IPS-15b (cell line): ENCODE data around the gene HOXB5.

Source experiments
- H3K27me3 ChIP-seq: one replicate; pipeline ENCODE4 v1.6.1; 2013; ENCODE audit warnings: low read length; ENCODE audit not compliant: control insufficient read depth, insufficient read depth
- H3K36me3 ChIP-seq: one replicate; pipeline ENCODE4 v1.6.1; 2013; ENCODE audit warnings: low read length; ENCODE audit not compliant: control insufficient read depth, insufficient read depth
- H3K4me1 ChIP-seq: one replicate; pipeline ENCODE4 v1.6.1; 2013; ENCODE audit warnings: mild to moderate bottlenecking, low read length; ENCODE audit not compliant: control insufficient read depth, insufficient read depth
- H3K4me3 ChIP-seq: one replicate; pipeline ENCODE4 v1.5.1; 2013; ENCODE audit warnings: low read depth, low read length
- H3K9ac ChIP-seq: one replicate; pipeline ENCODE4 v1.6.1; 2013; ENCODE audit warnings: low read depth, mild to moderate bottlenecking, low read length
- H3K9me3 ChIP-seq: one replicate; pipeline ENCODE4 v1.6.1; 2013; ENCODE audit warnings: mild to moderate bottlenecking, low read length; ENCODE audit not compliant: control insufficient read depth, insufficient read depth

The HOXB5 gene

GRCh38 chr17:48553826-48554225 is 39.8 kb downstream of the HOXB5 start:
- H3K27me3 ChIP-seq, result peaks cover 96% of the 10 kb centered on the region
- H3K36me3 ChIP-seq, result no peaks in the 10 kb centered on the region
- H3K9me3 ChIP-seq, result no peaks in the 10 kb centered on the region
- no peak overlapping the region for H3K9ac ChIP-seq
- H3K4me1 ChIP-seq, result peaks cover 9% of the 10 kb centered on the region
- no peak overlapping the region for H3K4me3 ChIP-seq

- peaks cover 13% of the 10 kb centered on the region for H3K4me1 ChIP-seq
- H3K9ac ChIP-seq, result no peak overlapping the region
- peaks cover 95% of the 10 kb centered on the region for H3K27me3 ChIP-seq
- no peaks in the 10 kb centered on the region for H3K36me3 ChIP-seq
- peak overlapping the region; percentile 13 for H3K4me3 ChIP-seq
- no peaks in the 10 kb centered on the region for H3K9me3 ChIP-seq
Observed at GRCh38 chr17:48553190-48553547, 40.4 kb downstream of the HOXB5 start.

- H3K4me3 ChIP-seq, result peak overlapping the region; percentile 30
- no peak overlapping the region for H3K9ac ChIP-seq
- peaks cover 19% of the 10 kb centered on the region for H3K4me1 ChIP-seq
- H3K9me3 ChIP-seq, result no peaks in the 10 kb centered on the region
- peaks cover 95% of the 10 kb centered on the region for H3K27me3 ChIP-seq
- no peaks in the 10 kb centered on the region for H3K36me3 ChIP-seq
Observed at GRCh38 chr17:48552466-48553189, 41.0 kb downstream of the HOXB5 start.

GRCh38 chr17:48551596-48552465 is 41.7 kb downstream of the HOXB5 start:
- H3K9ac ChIP-seq, result no peak overlapping the region
- no peaks in the 10 kb centered on the region for H3K36me3 ChIP-seq
- peak overlapping the region; percentile 30 for H3K4me3 ChIP-seq
- H3K27me3 ChIP-seq, result peaks cover 95% of the 10 kb centered on the region
- H3K9me3 ChIP-seq, result no peaks in the 10 kb centered on the region
- H3K4me1 ChIP-seq, result peaks cover 26% of the 10 kb centered on the region

- Histone ChIP-seq H3K9me3 (no peaks in the 10 kb centered on the region), H3K4me3 (no peak overlapping the region), H3K9ac (no peak overlapping the region), H3K4me1 (peaks cover 31% of the 10 kb centered on the region), H3K36me3 (no peaks in the 10 kb centered on the region), H3K27me3 (peaks cover 95% of the 10 kb centered on the region)
Observed at GRCh38 chr17:48551214-48551555, 42.4 kb downstream of the HOXB5 start.

GRCh38 chr17:48550502-48551213 is 42.9 kb downstream of the HOXB5 start:
- Histone ChIP-seq H3K9ac (no peak overlapping the region), H3K9me3 (no peaks in the 10 kb centered on the region), H3K4me1 (peaks cover 34% of the 10 kb centered on the region), H3K4me3 (peak overlapping the region; percentile 30), H3K27me3 (peaks cover 95% of the 10 kb centered on the region), H3K36me3 (no peaks in the 10 kb centered on the region)

GRCh38 chr17:48549914-48550501 is 43.6 kb downstream of the HOXB5 start:
- Histone ChIP-seq H3K9me3 (no peaks in the 10 kb centered on the region), H3K36me3 (no peaks in the 10 kb centered on the region), H3K4me1 (peaks cover 34% of the 10 kb centered on the region), H3K27me3 (peaks cover 97% of the 10 kb centered on the region), H3K4me3 (peak overlapping the region; percentile 30), H3K9ac (no peak overlapping the region)

- no peak overlapping the region for H3K4me3 ChIP-seq
- no peaks in the 10 kb centered on the region for H3K36me3 ChIP-seq
- H3K9me3 ChIP-seq, result no peaks in the 10 kb centered on the region
- peaks cover 34% of the 10 kb centered on the region for H3K4me1 ChIP-seq
- H3K27me3 ChIP-seq, result peaks cover 94% of the 10 kb centered on the region
- H3K9ac ChIP-seq, result no peak overlapping the region
Observed at GRCh38 chr17:48549281-48549630, 44.3 kb downstream of the HOXB5 start.

- H3K36me3 ChIP-seq, result no peaks in the 10 kb centered on the region
- peak overlapping the region; percentile 30 for H3K4me3 ChIP-seq
- peaks cover 39% of the 10 kb centered on the region for H3K4me1 ChIP-seq
- H3K9me3 ChIP-seq, result no peaks in the 10 kb centered on the region
- no peak overlapping the region for H3K9ac ChIP-seq
- peaks cover 94% of the 10 kb centered on the region for H3K27me3 ChIP-seq
Observed at GRCh38 chr17:48548523-48549280, 44.9 kb downstream of the HOXB5 start.

- H3K27me3 ChIP-seq, result peaks cover 94% of the 10 kb centered on the region
- peak overlapping the region; percentile 37 for H3K4me3 ChIP-seq
- H3K4me1 ChIP-seq, result peaks cover 39% of the 10 kb centered on the region
- H3K9me3 ChIP-seq, result no peaks in the 10 kb centered on the region
- H3K9ac ChIP-seq, result no peak overlapping the region
- no peaks in the 10 kb centered on the region for H3K36me3 ChIP-seq
Observed at GRCh38 chr17:48547808-48548522, 45.6 kb downstream of the HOXB5 start.
